HepG2 (cell line): ENCODE data around the gene RASGRF1.

Experiments used
- CBX5 ChIP-seq: sonication (generic); formaldehyde crosslinking; IDR thresholded peaks from 2 replicates; pipeline ENCODE4 v1.4.0; 2020; ENCODE audit warnings: missing genetic modification reagents, borderline replicate concordance
- EHMT2 ChIP-seq: fragments of 200-600 bp; sonication (generic); IDR thresholded peaks from 2 replicates; pipeline ENCODE4 v1.7.0; 2017; ENCODE audit warnings: antibody characterized with exemption, low read depth, low read length, borderline replicate concordance
- EZH2 ChIP-seq: conservative IDR thresholded peaks from 2 replicates; pipeline ENCODE4 v1.6.1; 2012; ENCODE audit warnings: mild to moderate bottlenecking, low read depth, low read length, moderate library complexity
- FOXM1 ChIP-seq: sonication (generic); formaldehyde crosslinking; IDR thresholded peaks from 2 replicates; pipeline ENCODE4 v1.5.0; 2020; ENCODE audit warnings: missing genetic modification reagents
- GABPB1 ChIP-seq: IDR thresholded peaks from 2 replicates; pipeline ENCODE4 v1.6.1; 2016; ENCODE audit warnings: mild to moderate bottlenecking, missing genetic modification reagents, moderate library complexity, missing compliant biosample characterization
- POLR2A ChIP-seq, 2 experiments: IDR thresholded peaks; 2 replicates each; pipeline ENCODE4 v1.6.1; 2011; ENCODE audit warnings: low read depth in 2 of 2, low read length in 2 of 2, mild to moderate bottlenecking in 1 of 2, moderate library complexity in 1 of 2; ENCODE audit not compliant: insufficient read depth in 1 of 2
- SP4 ChIP-seq: sonication (generic); formaldehyde crosslinking; IDR thresholded peaks from 2 replicates; pipeline ENCODE4 v1.8.1; 2023; ENCODE audit warnings: mild to moderate bottlenecking, missing genetic modification reagents
- ZNF274 ChIP-seq: sonication (generic); formaldehyde crosslinking; IDR thresholded peaks from 2 replicates; pipeline ENCODE4 v1.5.1; 2020; ENCODE audit warnings: mild to moderate bottlenecking, missing genetic modification reagents
- ZNF550 ChIP-seq: sonication (generic); formaldehyde crosslinking; IDR thresholded peaks from 2 replicates; pipeline ENCODE4 v1.4.0; 2020; ENCODE audit warnings: mild to moderate bottlenecking, missing genetic modification reagents, borderline replicate concordance
- TF ChIP-seq, protein P1 (sequence below): sonication (generic); formaldehyde crosslinking; IDR thresholded peaks from 2 replicates; pipeline ENCODE4 v1.4.0; 2020; ENCODE audit warnings: missing genetic modification reagents, mild to moderate bottlenecking, borderline replicate concordance

DNA sequence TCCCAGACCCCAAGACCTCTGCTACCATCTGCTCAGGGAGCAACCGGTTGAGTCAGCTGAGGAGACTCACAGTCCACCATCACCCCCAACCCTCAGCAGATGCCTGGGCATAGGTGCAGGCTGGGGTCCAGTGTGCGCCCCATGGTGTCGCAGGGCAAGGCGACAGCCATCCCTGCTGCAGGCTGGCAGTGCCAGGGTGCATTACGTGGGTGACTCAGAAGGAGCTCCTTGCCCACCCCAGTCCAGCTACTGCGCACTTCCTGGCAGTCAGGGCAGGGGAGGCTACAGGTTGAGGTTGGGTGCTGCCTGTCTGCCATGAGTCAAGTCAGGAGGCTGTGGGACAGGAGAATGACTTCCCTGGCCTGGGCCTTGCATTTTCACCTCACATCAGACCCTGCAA is 33.5 kb downstream of the RASGRF1 start:
- TF ChIP-seq CBX5 (CRISPR knock-in tag) (no peak), GABPB1 (CRISPR knock-in tag) (no peak), EHMT2 (no peak), ZNF274 (CRISPR knock-in tag) (no peak), EZH2 (no peak), ZNF550 (CRISPR knock-in tag) (no peak), FOXM1 (CRISPR knock-in tag) (no peak), SP4 (CRISPR knock-in tag) (no peak), POLR2A (IDR thresholded peaks at IDR 0.05; ENCODE audit: insufficient read depth in 1 of 2, low read depth in 2 of 2, low read length in 2 of 2) (no peak)
- TF ChIP-seq, protein P1, sequence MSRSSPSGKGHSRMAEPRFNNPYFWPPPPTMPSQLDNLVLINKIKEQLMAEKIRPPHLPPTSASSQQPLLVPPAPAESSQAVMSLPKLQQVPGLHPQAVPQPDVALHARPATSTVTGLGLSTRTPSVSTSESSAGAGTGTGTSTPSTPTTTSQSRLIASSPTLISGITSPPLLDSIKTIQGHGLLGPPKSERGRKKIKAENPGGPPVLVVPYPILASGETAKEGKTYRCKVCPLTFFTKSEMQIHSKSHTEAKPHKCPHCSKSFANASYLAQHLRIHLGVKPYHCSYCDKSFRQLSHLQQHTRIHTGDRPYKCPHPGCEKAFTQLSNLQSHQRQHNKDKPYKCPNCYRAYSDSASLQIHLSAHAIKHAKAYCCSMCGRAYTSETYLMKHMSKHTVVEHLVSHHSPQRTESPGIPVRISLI, result no peak
